ENCODE results near the gene CDA.

The CDA gene

DNA sequence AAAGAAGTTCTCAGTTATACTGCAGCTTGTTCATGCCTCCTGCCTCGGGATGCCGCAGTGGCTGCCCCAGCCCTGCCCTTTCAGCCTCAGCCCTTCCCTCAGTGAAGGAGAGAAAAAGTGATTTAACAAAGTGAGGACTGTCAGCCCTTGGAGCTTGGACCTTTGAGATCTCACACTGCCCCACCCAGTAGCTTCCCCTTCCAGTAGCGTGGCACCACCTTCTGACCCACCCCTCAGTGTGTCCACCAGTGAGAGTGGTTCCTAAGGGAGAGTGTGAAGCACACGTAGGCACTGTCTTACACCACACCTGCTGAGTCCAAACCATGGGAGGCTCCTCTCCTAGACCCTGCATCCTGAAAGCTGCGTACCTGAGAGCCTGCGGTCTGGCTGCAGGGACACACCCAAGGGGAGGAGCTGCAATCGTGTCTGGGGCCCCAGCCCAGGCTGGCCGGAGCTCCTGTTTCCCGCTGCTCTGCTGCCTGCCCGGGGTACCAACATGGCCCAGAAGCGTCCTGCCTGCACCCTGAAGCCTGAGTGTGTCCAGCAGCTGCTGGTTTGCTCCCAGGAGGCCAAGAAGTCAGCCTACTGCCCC is at the start of gene CDA:
CDA (plus strand) TSS at position 464 of the 592 bp plus-strand sequence; CDS start at position 497, 33 bp downstream.
- no peak for DNase-seq

DNA sequence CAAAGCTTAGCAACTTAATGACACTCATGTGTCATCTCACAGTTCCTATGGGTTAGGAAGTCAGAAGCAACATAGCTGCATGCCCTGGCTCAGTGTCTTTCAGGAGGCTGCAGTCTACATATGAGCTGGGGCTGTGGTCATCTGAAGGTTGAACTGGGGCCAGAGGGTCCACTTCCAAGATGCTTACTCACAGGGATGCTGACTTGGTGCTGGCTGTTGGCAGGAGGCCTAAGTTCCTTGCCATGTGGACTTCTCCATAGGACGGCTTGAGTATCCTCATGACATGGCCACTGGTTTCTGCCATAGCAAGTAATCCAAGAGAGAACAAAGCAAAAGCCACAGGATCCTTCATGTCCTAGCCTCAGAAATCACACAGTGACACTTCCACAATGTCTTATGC is 48.6 kb upstream of the CDA start:
- no peak for DNase-seq

GRCh38 chr1:20546637-20547036 is 42.3 kb upstream of the CDA start:
- DNase-seq = no peak

- DNase-seq = no peak
Measured at GRCh38 chr1:20551161-20551560, 37.7 kb upstream of the CDA start.

DNA sequence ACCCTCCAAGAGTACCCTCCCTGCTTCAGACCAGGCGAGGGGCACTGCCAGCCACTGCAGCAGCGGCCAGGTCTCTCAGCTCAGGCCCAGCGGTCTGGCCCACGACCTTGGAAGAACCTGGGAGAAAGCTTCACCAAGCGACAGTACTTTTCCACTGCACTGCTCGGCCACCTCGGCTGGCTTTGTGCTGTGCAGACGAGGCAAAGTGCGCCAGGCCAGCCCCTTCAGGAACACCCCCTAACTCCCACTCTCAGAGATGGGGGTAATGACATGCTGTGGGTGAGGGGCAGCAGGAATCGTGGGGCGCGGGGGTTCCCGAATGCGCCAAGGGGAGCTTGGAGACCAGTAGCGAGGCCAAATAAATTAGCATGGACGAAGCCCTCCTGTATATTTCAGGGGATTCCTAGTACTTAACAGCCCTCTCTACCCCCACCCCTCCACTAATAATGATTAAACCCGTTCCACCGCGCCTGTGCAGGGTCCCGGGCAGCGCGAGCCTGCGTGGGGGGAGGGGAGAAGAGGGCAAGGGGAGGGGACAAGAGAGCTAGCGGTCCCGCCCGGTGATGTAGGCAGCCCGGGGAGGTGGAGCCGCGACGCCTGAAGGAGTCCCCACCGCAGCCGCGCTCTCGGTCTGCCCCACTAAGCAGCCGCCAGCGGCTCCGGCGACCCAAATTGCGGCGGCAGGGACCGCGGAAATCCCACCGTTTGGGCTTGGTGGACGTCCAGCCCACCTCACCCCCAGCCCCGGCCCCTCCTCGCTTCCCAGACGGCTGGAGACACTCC is 36.8 kb upstream of the CDA start, which contains the start of gene FAM43B:
FAM43B (plus strand) TSS at position 629 of the 783 bp plus-strand sequence. CDS start 401 bp downstream, outside the sequence.
- DNase-seq = peak; percentile 90

DNA sequence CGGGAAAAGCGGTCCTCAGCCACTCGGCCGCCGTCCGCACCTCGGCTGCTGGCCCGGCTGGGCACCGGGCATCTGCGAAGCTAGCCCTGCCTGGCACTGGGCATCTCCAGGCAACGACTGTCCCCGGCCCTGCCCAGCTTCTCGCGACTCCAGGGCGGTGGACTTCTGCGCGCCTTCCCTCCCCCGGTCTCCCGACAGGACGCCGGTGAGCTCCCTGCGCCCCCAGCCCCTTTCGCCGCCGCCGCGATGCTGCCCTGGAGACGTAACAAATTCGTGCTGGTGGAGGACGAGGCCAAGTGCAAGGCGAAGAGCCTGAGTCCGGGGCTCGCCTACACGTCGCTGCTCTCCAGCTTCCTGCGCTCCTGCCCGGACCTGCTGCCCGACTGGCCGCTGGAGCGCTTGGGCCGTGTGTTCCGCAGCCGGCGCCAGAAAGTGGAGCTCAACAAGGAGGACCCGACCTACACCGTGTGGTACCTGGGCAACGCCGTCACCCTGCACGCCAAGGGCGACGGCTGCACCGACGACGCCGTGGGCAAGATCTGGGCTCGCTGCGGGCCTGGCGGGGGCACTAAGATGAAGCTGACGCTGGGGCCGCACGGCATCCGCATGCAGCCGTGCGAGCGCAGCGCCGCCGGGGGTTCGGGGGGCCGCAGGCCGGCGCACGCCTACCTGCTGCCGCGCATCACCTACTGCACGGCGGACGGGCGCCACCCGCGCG is 36.0 kb upstream of the CDA start:
- no peak for DNase-seq

- no peak for DNase-seq
Measured at GRCh38 chr1:20555025-20555757, 33.7 kb upstream of the CDA start.

DNA sequence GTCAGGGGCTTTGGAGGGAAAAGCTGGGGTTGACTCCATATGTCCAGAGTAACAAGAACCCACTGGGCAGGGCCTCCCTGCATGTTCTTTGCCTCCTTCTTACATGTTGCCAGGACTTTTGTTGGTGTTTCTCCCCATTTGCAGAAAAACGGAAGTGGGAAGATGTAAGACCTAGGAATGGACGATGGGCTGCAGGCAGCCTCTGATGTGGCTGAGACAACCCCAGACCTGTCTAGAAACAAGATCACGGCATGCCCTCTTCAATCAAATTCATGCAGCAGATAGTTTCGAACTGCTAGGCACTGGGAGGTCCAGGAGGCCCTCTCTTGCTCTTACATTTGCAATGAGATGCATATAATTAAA is 33.2 kb upstream of the CDA start:
- DNase-seq = no peak

DNA sequence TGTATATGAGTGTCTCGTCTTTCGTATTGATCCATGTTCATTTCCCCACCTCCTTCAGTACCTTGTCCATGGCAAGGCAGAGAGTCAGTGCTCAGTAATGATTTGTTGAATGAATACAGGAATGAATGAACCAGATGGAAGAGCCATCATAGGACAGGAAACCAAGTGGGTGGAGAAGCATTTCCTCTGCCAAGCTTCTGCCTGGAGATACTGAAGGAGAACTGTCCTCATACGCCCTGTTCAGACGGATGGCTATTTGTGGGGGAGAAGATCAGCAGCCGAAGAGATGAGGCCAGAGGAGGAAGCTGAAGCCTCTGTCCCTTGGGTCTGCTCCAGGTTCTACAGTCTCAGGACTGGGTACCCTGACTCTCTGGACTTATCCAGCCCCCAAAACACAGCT is 30.7 kb upstream of the CDA start:
- DNase-seq = no peak

- DNase-seq = no peak
Measured at GRCh38 chr1:20560966-20561365, 27.9 kb upstream of the CDA start.

DNA sequence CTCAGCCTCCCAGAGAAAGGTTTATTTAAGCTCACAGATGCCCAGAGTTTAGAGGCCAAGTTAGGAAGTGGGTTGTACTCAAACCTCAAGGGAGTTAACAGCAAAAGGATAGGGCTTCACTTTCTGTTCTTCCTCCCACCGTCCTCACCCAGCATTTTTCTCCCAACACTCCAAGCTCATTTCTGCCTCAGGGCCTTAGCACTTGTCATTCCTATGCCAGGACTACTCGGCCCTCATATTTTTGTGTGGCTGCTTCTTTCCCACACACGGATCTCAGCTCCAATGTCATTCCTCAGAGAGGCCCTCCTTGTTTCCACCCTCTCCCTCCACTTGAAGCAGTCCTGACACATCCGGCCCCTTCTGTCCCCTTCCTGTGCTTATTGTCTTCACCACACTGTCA is 23.7 kb upstream of the CDA start:
- no peak for DNase-seq

DNA sequence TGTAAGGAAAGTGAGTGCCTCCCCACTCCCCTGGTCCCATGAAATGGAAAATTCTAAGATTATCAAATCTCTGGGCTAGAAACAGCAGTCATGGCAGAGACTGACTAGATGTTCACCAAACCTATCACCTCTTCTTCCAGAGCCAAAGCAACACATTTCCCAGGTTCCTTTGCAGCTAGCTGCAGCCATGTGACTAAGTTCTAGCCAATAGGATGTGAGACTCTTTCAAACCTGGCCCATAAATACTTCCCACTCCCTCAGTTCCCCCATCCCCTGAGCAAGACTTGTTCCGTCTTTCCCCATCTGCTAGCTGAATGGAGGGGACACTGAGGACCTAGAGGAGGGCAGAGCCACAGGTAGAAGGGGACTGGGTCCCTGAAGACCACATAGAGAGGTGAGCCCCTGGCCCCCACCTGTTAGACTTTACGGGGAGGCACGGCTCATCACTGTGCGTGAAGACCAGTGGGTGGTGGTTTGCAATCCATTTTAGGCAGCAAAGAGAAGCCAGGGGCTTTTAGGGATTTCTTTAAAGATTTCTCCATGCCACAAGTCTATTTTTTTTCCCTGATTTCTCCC is 19.3 kb upstream of the CDA start:
- no peak for DNase-seq

DNA sequence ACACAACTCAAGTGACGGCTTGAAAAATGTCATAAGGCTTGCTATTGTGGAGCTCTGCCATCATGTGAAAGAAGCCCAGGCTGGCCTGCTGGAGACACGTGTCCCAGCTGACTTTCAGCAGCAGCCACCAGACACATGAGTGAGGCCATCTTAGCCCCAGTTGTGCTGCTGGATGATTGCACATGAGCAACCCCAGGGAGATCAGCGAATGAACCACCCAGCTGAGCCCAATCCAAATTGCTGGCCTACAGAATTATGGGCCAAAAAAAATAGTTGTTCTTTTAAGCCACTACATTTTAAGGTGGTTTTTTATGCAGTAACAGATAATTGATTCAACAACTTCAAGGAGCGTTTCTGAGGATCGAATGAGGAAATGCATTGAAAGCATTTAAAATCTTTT is 17.5 kb upstream of the CDA start:
- no peak for DNase-seq

- DNase-seq = no peak
Measured at GRCh38 chr1:20573987-20574386, 14.9 kb upstream of the CDA start.

DNA sequence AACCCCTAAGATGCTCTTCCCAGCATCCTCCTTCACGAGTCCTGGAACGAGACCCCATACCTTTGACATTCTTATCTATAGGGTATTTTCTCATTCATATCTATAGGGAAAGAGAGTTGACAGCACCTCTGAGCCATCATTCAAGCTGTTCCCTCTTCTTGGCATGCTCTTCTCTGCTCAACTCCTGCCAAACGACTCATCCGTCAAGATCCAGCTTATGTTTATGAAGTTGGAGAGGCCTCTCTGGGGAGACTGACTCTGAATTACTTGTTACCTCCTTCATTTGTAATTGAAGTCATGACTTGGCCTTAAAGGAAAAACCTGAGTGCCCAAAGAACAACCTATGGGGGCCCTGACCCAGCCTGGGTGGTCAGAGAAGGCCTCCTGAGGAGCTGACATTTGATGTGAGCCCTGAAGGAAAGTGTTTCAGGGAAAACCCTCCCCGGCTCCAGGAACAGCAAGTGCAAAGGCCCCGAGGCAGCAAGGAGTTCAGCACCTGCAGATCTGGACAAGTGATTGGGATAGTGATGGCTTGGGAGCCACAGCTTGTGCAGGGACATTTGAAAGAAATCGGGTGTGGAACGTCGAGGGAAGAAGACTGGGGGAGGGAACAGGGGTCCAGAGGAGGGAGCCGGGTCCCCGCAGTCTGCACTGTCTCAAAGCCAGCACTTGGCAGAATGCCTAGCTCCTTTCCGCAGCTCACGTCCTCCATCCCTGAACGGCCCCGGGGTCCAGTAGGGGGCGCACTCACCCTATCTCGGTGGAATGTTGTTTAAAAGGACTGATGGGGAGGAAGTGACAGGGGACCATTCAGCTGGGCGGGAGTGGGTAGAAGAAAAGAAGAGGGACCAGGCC is 14.0 kb upstream of the CDA start:
- DNase-seq = peak; percentile 64

DNA sequence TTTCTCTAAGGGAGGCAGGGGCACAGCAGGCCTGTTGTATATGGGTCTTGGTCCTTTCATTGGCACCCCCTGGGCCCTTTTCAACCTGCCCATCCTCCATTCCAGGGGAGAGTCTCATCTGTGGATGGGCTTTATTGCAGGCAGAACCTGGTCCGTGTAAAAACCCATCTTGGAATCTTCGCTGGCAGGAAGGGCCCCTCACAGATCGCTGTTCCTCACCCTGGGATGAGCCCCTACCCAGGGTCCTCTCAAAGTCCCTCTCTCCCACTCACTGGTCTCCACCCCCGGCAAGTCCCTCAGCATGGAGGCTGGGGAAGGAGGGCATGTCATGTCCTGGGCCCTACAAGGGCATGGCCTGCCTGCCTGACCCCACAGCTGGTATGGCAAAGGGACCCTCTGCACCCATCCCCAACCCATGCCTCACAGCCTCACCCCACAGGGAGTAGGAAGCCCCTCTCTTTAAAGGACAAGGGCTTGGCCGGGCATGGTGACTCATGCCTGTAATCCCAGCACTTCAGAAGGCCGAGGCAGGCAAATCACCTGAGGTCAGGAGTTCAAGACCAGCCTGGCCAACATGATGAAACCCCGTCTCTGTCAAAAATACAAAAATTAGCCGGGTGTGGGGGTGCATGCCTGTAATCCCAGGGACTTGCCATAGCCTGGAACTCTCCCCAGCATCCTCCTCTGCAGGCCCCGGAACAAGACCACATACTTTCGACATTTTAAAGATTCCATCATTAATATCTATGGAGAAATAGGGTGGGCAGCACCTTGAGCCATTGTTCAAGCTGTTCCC is 13.2 kb upstream of the CDA start:
- no peak for DNase-seq

DNA sequence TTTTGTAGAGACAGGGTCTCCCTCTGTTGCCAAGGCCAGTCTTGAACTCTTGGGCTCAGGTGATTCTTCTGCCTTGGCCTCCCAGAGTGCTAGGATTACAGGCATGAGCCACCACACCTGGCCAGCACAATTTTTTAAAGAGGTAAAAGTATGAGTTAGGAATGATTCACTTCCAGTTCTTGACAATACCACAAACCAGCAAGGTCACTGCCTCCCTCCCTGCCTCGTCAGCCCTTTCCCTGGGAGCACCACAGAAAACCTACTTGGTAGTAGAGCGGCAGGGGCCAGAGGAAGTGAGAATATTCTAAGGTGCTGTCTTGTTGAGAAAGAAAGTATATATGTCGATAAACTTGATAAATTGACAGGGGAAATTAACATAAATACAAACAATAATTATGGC is 10.8 kb upstream of the CDA start:
- no peak for DNase-seq

DNA sequence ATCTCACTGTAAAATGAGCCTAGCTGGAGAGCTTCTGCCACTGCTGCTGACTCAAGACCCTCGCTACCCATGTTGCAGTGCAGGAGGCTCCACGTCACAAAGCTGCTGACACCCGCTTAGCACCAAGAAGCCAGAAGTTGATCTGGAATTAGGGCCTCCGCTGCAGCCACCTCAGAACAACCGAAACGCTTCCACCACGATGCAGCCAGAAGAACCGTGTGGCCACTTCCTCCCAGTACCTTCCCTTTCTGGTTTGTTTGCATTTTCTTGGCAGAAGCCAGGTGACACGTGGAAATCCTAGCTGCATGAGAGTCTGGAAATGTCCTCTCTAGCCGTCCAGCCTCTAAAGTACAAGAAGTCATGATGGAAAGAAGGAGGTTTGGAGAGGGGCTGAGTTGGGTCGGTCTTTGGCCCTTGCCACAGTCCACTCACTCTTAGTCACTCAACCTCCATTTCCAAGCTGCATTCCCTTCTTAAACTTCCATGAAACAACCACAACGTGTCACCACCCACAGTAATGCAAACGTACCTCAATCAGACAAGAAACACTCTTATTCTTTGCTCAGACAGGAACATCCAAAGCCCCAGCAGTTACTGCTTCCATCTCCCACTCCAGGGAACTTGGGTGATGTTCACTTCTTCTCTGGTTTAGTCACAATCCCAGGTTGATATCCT is 10.0 kb upstream of the CDA start:
- no peak for DNase-seq

- DNase-seq = no peak
Measured at GRCh38 chr1:20584890-20585289, 4.0 kb upstream of the CDA start.

DNA sequence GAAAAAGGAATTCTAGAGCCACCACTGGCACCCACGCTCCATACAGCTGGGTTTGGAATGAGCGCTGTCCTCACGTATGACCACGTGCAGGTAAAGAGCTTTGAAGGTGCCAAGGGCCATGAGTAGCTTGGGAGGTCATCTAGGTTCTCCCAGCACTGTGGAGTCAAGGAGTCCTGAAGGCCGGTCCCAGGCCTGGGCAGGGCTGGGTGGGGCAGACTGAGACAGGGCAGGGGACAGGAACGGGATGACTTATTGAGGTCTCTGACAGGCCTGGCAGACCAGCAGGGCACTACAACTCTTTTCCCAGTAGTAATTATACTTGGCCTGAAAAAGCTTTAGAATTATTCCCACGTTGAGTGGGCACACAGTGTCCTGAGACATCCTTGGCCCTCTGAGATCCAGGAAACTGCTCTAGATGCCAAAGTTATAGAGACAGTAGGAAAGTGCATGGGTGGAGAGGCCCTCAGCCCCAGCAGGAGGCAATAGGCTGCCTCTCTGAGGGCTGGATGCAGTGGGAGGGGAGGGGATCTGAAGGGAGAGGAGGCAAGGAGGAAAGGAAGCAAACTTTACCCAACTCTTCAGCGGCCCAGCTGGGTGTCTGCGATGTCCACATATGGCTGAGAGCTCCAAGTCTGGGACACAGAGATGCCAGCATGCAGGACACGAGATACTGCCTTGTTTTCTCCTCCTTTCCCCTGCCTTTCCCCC is 1.8 kb upstream of the CDA start:
- no peak for DNase-seq

All from right forelimb (tissue), 1 donor.